K562 (cell line): Measurements from ENCODE around the gene KRTAP4-3. TPM values are rescaled to one million over a fixed set of nuclear protein-coding genes. Genes with fewer than 3 reads are reported as not detected.

Source experiments
- ATAC-seq: fragments of 200-7000 bp; cut with Tn5 transposase; 3 replicates; pipeline ENCODE4 v1.9.1; 2020; ENCODE audit warnings: moderate library complexity
- BruUV-seq: library from RNA; stranded (reverse); fragments of 400-500 nt; replicated peaks from 2 replicates; lab custom pipeline; 2021; lab: Mats Ljungman, UMichigan
- CTCF ChIA-PET: fragments of 300-600 bp; formaldehyde crosslinking; extraction: SDS; loops from one replicate; lab custom pipeline; 2021; ENCODE audit warnings: low intra/inter-chr PET ratio; lab: Yijun Ruan, JAX
- POLR2A ChIA-PET: fragments of 300-600, 350-650 bp; sonication (Branson Sonifier 250); formaldehyde crosslinking; extraction: SDS; loops from one replicate; lab custom pipeline; 2021; ENCODE audit warnings: antibody characterized with exemption, inconsistent platforms; lab: Yijun Ruan, JAX
- DNase-seq, 4 experiments: peaks; one replicate each; pipeline versions ENCODE4 v3.0.0 to v3.0.0-alpha.2; 2011 to 2018; ENCODE audit warnings: low spot score in 3 of 4, mixed read lengths in 3 of 4; ENCODE audit errors: extremely low read depth in 1 of 4
- FAIRE-seq: peaks from 2 replicates; lab custom pipeline; 2011; peaks lifted over from hg19 to GRCh38; lab: Jason Lieb, UNC
- H2AFZ ChIP-seq: 2 replicates; pipeline ENCODE4 v1.6.0; 2011; ENCODE audit warnings: low read depth, low read length, control low read depth, inconsistent platforms
- H3K27ac ChIP-seq: fragments of 200-600 bp; 3 replicates; pipeline ENCODE4 v1.8.0; 2011; ENCODE audit warnings: low read depth, mild to moderate bottlenecking, control low read depth, inconsistent platforms, low read length, moderate library complexity, mixed read lengths; ENCODE audit errors: extremely low read depth
- H3K27me3 ChIP-seq, 2 experiments: fragments of 300-600 bp in 1 of 2; 2 replicates in 1 of 2; 3 replicates in 1 of 2; pipeline versions ENCODE4 v1.6.0 to v1.8.0; 2011; ENCODE audit warnings: inconsistent platforms in 2 of 2, low read length in 2 of 2, mild to moderate bottlenecking in 1 of 2, mixed read lengths in 1 of 2, moderate library complexity in 1 of 2; ENCODE audit not compliant: control insufficient read depth in 2 of 2, insufficient read depth in 2 of 2
- H3K36me3 ChIP-seq: fragments of 300-600 bp; 3 replicates; pipeline ENCODE4 v1.8.0; 2011; ENCODE audit warnings: mild to moderate bottlenecking, low read length, inconsistent platforms; ENCODE audit not compliant: control insufficient read depth, insufficient read depth
- H3K4me1 ChIP-seq, 2 experiments: fragments of 200-600 bp in 1 of 2; replicated peaks in 1 of 2; 2 replicates in 1 of 2; 3 replicates in 1 of 2; pipeline versions ENCODE4 v1.5.1 to v1.8.0; 2011; ENCODE audit warnings: inconsistent platforms in 2 of 2, low read length in 2 of 2, mild to moderate bottlenecking in 1 of 2, mixed read lengths in 1 of 2, moderate library complexity in 1 of 2; ENCODE audit not compliant: control insufficient read depth in 2 of 2, insufficient read depth in 2 of 2
- H3K4me2 ChIP-seq: 2 replicates; pipeline ENCODE4 v1.6.1; 2011; ENCODE audit warnings: low read length, control low read depth, inconsistent platforms, mixed read lengths; ENCODE audit not compliant: insufficient read depth
- H3K4me3 ChIP-seq: fragments of 200-600 bp; sonication (generic), shearing (Covaris generic); 2 replicates; pipeline ENCODE4 v1.5.1; 2016; ENCODE audit warnings: control low read depth, inconsistent platforms
- H3K79me2 ChIP-seq: fragments of 200-600 bp; 3 replicates; pipeline ENCODE4 v1.8.0; 2011; ENCODE audit warnings: low read length, inconsistent platforms; ENCODE audit not compliant: control insufficient read depth, insufficient read depth
- H3K9ac ChIP-seq, 2 experiments: 2 replicates each; pipeline versions ENCODE4 v1.6.0 to v1.6.1; 2011; ENCODE audit warnings: low read depth in 2 of 2, low read length in 2 of 2, control low read depth in 1 of 2, inconsistent platforms in 1 of 2, mild to moderate bottlenecking in 1 of 2, mixed read lengths in 1 of 2; ENCODE audit not compliant: insufficient read depth in 1 of 2
- H3K9me1 ChIP-seq: one replicate; pipeline ENCODE4 v1.6.0; 2011; ENCODE audit warnings: inconsistent platforms, mild to moderate bottlenecking, low read length, moderate library complexity; ENCODE audit not compliant: control insufficient read depth, insufficient read depth
- H3K9me3 ChIP-seq: replicated peaks from 2 replicates; pipeline ENCODE4 v1.5.1; 2011; ENCODE audit warnings: low read depth, low read length, inconsistent platforms; ENCODE audit not compliant: control insufficient read depth, insufficient read depth
- H4K20me1 ChIP-seq: replicated peaks from 2 replicates; pipeline ENCODE4 v1.6.1; 2011; ENCODE audit warnings: low read length, inconsistent platforms, mixed read lengths; ENCODE audit not compliant: control insufficient read depth, insufficient read depth
- C11orf30 ChIP-seq: fragments of 450-650 bp; IDR thresholded peaks from 2 replicates; pipeline ENCODE4 v1.6.1; 2016; ENCODE audit warnings: low read depth, mild to moderate bottlenecking
- CEBPG ChIP-seq, 3 experiments: fragments of 200-800 bp in 1 of 3; sonication (Bioruptor generic) in 1 of 3; sonication (generic) in 1 of 3; formaldehyde crosslinking in 1 of 3; IDR thresholded peaks in 2 of 3; conservative IDR thresholded peaks in 1 of 3; 2 replicates each; pipeline versions ENCODE4 v1.6.1 to v1.8.0; 2016 to 2022; ENCODE audit warnings: missing compliant biosample characterization in 2 of 3, missing genetic modification characterization in 2 of 3, mild to moderate bottlenecking in 1 of 3, missing genetic modification reagents in 1 of 3
- ETV1 ChIP-seq: fragments of 450-650 bp; conservative IDR thresholded peaks from 2 replicates; pipeline ENCODE4 v1.6.1; 2016; ENCODE audit warnings: missing genetic modification characterization, control low read depth, low read depth, missing compliant biosample characterization
- EZH2 ChIP-seq: IDR thresholded peaks from 2 replicates; pipeline ENCODE4 v1.6.1; 2012; ENCODE audit warnings: low read depth, mild to moderate bottlenecking, inconsistent platforms, low read length, borderline replicate concordance
- HMG20B ChIP-seq: fragments of 250-450 bp; sonication (Bioruptor Pico); IDR thresholded peaks from 2 replicates; pipeline ENCODE4 v1.5.0; 2021; ENCODE audit warnings: mild to moderate bottlenecking
- JUND ChIP-seq, 2 experiments: IDR thresholded peaks; 2 replicates in 1 of 2; 3 replicates in 1 of 2; pipeline ENCODE4 v1.6.1; 2011; ENCODE audit warnings: borderline replicate concordance in 2 of 2, low read depth in 2 of 2, low read length in 2 of 2, improper control_type of control experiment in 1 of 2, missing biosample characterization in 1 of 2, missing genetic modification characterization in 1 of 2, missing genetic modification reagents in 1 of 2
- KLF16 ChIP-seq: IDR thresholded peaks from 2 replicates; pipeline ENCODE4 v1.6.1; 2016; ENCODE audit warnings: antibody characterized with exemption
- MEF2A ChIP-seq: IDR thresholded peaks from 2 replicates; pipeline ENCODE4 v1.6.1; 2011; ENCODE audit warnings: low read depth, mild to moderate bottlenecking, low read length, moderate library complexity; ENCODE audit not compliant: control insufficient read depth
- NCOR1 ChIP-seq: fragments of 450-650 bp; IDR thresholded peaks from 2 replicates; pipeline ENCODE4 v1.6.1; 2016; ENCODE audit warnings: mild to moderate bottlenecking, moderate library complexity
- PHF8 ChIP-seq: fragments of 200-600 bp; sonication (generic); IDR thresholded peaks from 2 replicates; pipeline ENCODE4 v1.6.1; 2012; ENCODE audit warnings: mixed run types, mild to moderate bottlenecking, inconsistent platforms, low read length, moderate library complexity, borderline replicate concordance
- USF2 ChIP-seq: sonication (generic); formaldehyde crosslinking; IDR thresholded peaks from 2 replicates; pipeline ENCODE4 v1.5.0; 2020; ENCODE audit warnings: missing genetic modification reagents
- ZBTB17 ChIP-seq: fragments of 450-650 bp; formaldehyde crosslinking; IDR thresholded peaks from 2 replicates; pipeline ENCODE4 v1.4.0; 2020; ENCODE audit warnings: mild to moderate bottlenecking
- ZNF124 ChIP-seq: sonication (generic); formaldehyde crosslinking; IDR thresholded peaks from 2 replicates; pipeline ENCODE4 v1.8.1; 2022; ENCODE audit warnings: missing genetic modification reagents
- ZNF146 ChIP-seq: IDR thresholded peaks from one replicate; pipeline ENCODE4 v1.6.1; 2018; ENCODE audit warnings: missing compliant biosample characterization; ENCODE audit not compliant: unreplicated experiment
- ZNF263 ChIP-seq: sonication (generic); formaldehyde crosslinking; IDR thresholded peaks from 2 replicates; pipeline ENCODE4 v1.8.0; 2022; ENCODE audit warnings: mild to moderate bottlenecking, missing genetic modification reagents, borderline replicate concordance
- WGBS: fragments of 100-300 bp; shearing (Covaris generic); methylation state at CpG from one replicate; pipeline ENCODE4 v1.1.6; 2016; ENCODE audit warnings: low coverage, mixed read lengths; ENCODE audit not compliant: insufficient coverage; ENCODE audit errors: missing lambda C conversion rate; 5-methylcytosine and 5-hydroxymethylcytosine counted together
- in situ Hi-C: fragments of 300-500 bp; cut with MboI; formaldehyde crosslinking; loops from 4 replicates; pipeline ENCODE4 v1.15.0; 2018; ENCODE audit warnings: inconsistent platforms, mixed read lengths
- intact Hi-C: fragments of 100-400 bp; cut with micrococcal nuclease; formaldehyde crosslinking; loops from 2 replicates; pipeline ENCODE4 v1.14.2; 2022
- polyA plus RNA-seq, 8 experiments: library from polyadenylated mRNA; depleted of rRNA in 4 of 8; stranded (reverse) in 5 of 8; unstranded in 3 of 8; fragments of >200 nt; fragmentation: Nextera tagmentation in 2 of 8; fragmentation: Illumina TruSeq in 1 of 8; extraction: Ambion mirVana in 2 of 8; extraction: Trizol in 1 of 8; gene quantifications; 2 replicates each; pipeline versions ENCODE4 v1.2.1 to v1.2.3, GENCODE V29; 2011 to 2014; ENCODE audit warnings: inconsistent platforms in 1 of 8, missing spikeins in 1 of 8
- total RNA-seq, 7 experiments: library from RNA; depleted of rRNA in 6 of 7; stranded (reverse); fragments of >200 nt in 6 of 7; fragmentation: Illumina TruSeq in 2 of 7; extraction: Trizol in 2 of 7; gene quantifications; 2 replicates each; pipeline versions ENCODE4 v1.2.1 to v1.2.3, GENCODE V29; 2011 to 2021; ENCODE audit warnings: low replicate concordance in 1 of 7

The KRTAP4-3 gene
- total and polyA plus RNA-seq, 9 of the 15 experiments (the other 6 are each of a cell fraction or from before 2014, with no cell fraction given), result not detected

- TF ChIP-seq PHF8 (no peak), ZBTB17 (CRISPR knock-in tag) (no peak), USF2 (CRISPR knock-in tag) (no peak), ZNF263 (no peak), KLF16 (no peak), C11orf30 (no peak), CEBPG (CRISPR knock-in tag; IDR thresholded peaks at IDR 0.05) (no peak), CEBPG (tag; conservative IDR thresholded peaks at IDR 0.05 in 1 of 2, IDR thresholded peaks at IDR 0.05 in 1 of 2) (no peak), NCOR1 (no peak), ETV1 (tag) (no peak), ZNF124 (no peak)
Observed at GRCh38 chr17:41211845-41212466, 43.9 kb upstream of the KRTAP4-3 start (continued).

- CTCF ChIA-PET, result no interaction called here
- TF ChIP-seq ZNF146 (CRISPR knock-in tag) (no peak), HMG20B (no peak), JUND (IDR thresholded peaks at IDR 0.05; ENCODE audit: borderline replicate concordance, low read depth, low read length) (no peak), JUND (tag; IDR thresholded peaks at IDR 0.05; ENCODE audit: borderline replicate concordance, low read depth, low read length) (no peak), EZH2 (no peak), MEF2A (no peak)
Observed at GRCh38 chr17:41199421-41200078, 31.5 kb upstream of the KRTAP4-3 start.

More at GRCh38 chr17:41199421-41200078, 31.5 kb upstream of the KRTAP4-3 start:
- FAIRE-seq (no peak), ATAC-seq (no peak), DNase-seq (no peak)
- no peaks in the 10 kb centered on the region for H3K4me1 ChIP-seq
- no peak overlapping the region for H3K4me3 ChIP-seq
- no peaks in the 10 kb centered on the region for H3K27me3 ChIP-seq
- no peaks in the 10 kb centered on the region for H3K79me2 ChIP-seq
- no peak overlapping the region for H2AFZ ChIP-seq
- POLR2A ChIA-PET, result no interaction called here
- H3K27ac ChIP-seq, result no peak overlapping the region
- H3K9ac ChIP-seq, result no peak overlapping the region
- no peaks in the 10 kb centered on the region for H4K20me1 ChIP-seq
- intact Hi-C loops, result no loop called here
- in situ Hi-C loops, result no loop called here
- 0% methylated on average over 4 of the region's 5 CpGs for WGBS
- H3K4me2 ChIP-seq, result no peak overlapping the region
- H3K9me1 ChIP-seq, result no peaks in the 10 kb centered on the region
- no TSS peak for BruUV-seq
- no peaks in the 10 kb centered on the region for H3K9me3 ChIP-seq
- H3K36me3 ChIP-seq, result no peaks in the 10 kb centered on the region
